ENCODE data around the gene GPC6. TPM values are rescaled to one million over a fixed set of nuclear protein-coding genes. Genes with fewer than 3 reads are reported as not detected.

GPC6 gene
- total and polyA plus RNA-seq, 2 experiments from 2014 or later = 14.4 to 20.8 TPM

DNA sequence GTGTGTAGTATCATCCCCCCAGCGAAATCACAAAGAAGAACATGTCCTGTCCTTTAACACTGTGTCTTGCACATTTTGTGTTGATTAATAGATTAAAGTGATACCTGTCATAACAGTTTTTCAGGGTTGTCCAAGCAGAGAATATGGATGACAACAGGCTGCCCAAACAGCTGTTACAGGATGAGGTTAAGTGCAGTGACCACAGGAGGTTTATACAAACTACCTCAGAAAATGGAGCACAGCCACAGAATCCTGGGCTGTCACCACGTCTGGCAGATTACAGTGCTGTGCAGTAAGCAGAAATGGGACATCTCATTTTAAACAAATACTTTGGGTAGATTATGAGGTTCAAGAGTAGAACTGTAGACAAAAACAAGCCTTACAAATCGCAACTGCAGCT, 677.3 kb downstream of the GPC6 start:
- in situ Hi-C loops (cut with MboI) = no loop called here
- Histone ChIP-seq H3K36me3 (ENCODE audit: low read depth) (no peaks in the 10 kb centered on the region), H3K4me1 (ENCODE audit: insufficient read depth) (peaks cover 5% of the 10 kb centered on the region; the same call in 1 of the 2 replicates), H3K27ac (no peak overlapping the region), H2AFZ (no peak overlapping the region), H3K9ac (no peak overlapping the region), H3K9me2 (ENCODE audit: insufficient read depth) (no peaks in the 10 kb centered on the region), H3K79me2 (ENCODE audit: insufficient read depth) (no peaks in the 10 kb centered on the region), H4K20me1 (ENCODE audit: insufficient read depth) (no peaks in the 10 kb centered on the region), H3K4me2 (ENCODE audit: unreplicated experiment) (no peak overlapping the region), H3K4me3 (no peak overlapping the region), H3K9me3 (ENCODE audit: low read depth) (no peaks in the 10 kb centered on the region), H3K27me3 (replicated peaks; ENCODE audit: insufficient read depth) (no peaks in the 10 kb centered on the region), H3F3A (ENCODE audit: insufficient read depth) (0 out of 2 replicates have a peak, but pooled peaks cover 6% of the 10 kb centered on the region)
- no peak for DNase-seq
- 77 to 79% methylated on average over 3 of the region's 3 CpGs for WGBS, 2 experiments (ENCODE audit: low coverage in 1 of 2, low lambda C conversion rate in 2 of 2, missing lambda C conversion rate in 2 of 2)
- no peak for TF ChIP-seq EZH2 (IDR thresholded peaks at IDR 0.05; ENCODE audit: insufficient read depth, poor library complexity, severe bottlenecking)
- no peak for TF ChIP-seq EZH2phosphoT487 (IDR thresholded peaks at IDR 0.05; ENCODE audit: insufficient read depth, low read depth)

DNA sequence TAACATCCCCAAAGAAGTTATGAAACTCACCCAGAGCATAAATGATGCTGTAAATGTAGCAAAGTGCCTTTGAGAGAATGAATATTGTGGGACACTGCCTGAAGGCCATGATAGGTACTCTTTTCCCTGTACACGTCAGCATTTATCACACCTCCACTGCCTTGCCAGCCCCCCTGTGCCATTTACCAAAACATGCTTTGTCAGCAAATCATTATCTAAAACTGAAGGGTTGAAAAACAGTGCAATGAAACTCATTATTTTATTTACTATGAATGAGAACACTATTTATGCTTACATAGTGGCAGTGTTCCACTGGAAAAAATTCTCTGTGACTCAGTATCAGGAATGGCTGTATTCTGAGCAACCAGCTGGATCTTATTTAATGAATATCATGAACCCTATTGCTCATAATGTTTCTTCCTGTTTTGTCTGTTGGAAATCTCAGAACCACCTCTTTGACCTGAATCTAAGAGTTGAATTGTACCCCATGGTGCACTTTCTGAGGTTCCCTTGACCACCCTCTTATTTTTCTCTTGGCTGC, 688.7 kb downstream of the GPC6 start:
- Histone ChIP-seq H3K9ac (no peak overlapping the region), H3K79me2 (ENCODE audit: insufficient read depth) (no peaks in the 10 kb centered on the region), H3K27ac (peak overlapping the region; percentile 45), H4K20me1 (ENCODE audit: insufficient read depth) (no peaks in the 10 kb centered on the region), H3K36me3 (ENCODE audit: low read depth) (no peaks in the 10 kb centered on the region), H3K4me1 (ENCODE audit: insufficient read depth) (peaks cover 17% of the 10 kb centered on the region), H3K9me2 (ENCODE audit: insufficient read depth) (no peaks in the 10 kb centered on the region), H3K4me3 (no peak overlapping the region), H3K9me3 (ENCODE audit: low read depth) (no peaks in the 10 kb centered on the region), H3F3A (ENCODE audit: insufficient read depth) (no peaks in the 10 kb centered on the region), H3K4me2 (ENCODE audit: unreplicated experiment) (no peak overlapping the region), H3K27me3 (replicated peaks; ENCODE audit: insufficient read depth) (no peaks in the 10 kb centered on the region), H2AFZ (0 out of 2 replicates have a peak overlapping the region, but pooled peaks have one; percentile 3)
- in situ Hi-C loops (cut with MboI) = no loop called here
- peak; percentile 86 for DNase-seq
- TF ChIP-seq EZH2 (IDR thresholded peaks at IDR 0.05; ENCODE audit: insufficient read depth, poor library complexity, severe bottlenecking) = no peak
- no peak for TF ChIP-seq EZH2phosphoT487 (IDR thresholded peaks at IDR 0.05; ENCODE audit: insufficient read depth, low read depth)
- 8 to 22% methylated on average over 1 of the region's 1 CpG for WGBS, 2 experiments (ENCODE audit: low coverage in 1 of 2, low lambda C conversion rate in 2 of 2, missing lambda C conversion rate in 2 of 2)

DNA sequence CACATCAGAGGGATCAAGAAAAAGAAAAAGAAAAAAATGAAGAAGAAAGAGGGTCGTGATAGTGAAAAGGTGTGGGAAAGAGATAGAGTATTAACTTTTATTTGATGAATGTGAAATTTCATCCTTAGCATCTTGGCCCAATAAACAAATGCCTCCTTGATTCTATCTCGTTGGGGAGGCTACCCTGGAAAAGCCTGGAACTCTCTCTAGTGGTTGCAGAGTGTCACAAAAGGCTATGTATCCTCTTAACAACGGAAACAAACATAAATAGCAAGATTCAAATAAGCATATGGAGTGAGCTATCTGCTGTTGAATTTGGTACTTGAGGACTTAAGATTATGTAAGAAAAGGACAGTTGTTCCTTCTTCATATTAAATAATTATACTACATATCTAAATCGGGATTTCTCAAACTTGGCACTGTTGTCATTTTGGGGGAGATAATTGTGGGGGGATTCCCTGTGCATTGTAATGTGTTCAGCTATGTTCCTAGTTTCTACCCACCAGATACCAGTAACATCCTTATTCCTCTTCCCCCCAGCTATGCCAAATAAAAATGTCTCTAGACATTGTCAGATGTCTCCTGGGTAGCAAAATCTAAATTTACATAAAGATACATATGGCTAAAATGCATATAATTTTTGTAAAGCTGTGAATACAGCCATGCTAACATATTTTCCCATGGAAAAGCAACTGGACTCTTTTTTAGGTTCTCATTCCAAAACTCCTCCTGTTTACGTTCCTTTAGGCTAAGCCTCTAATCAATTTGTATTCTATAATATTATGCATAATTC, 695.7 kb downstream of the GPC6 start:
- Histone ChIP-seq H3K27ac (no peak overlapping the region), H3K9me3 (ENCODE audit: low read depth) (no peaks in the 10 kb centered on the region), H4K20me1 (ENCODE audit: insufficient read depth) (no peaks in the 10 kb centered on the region), H3K36me3 (ENCODE audit: low read depth) (no peaks in the 10 kb centered on the region), H3K9me2 (ENCODE audit: insufficient read depth) (no peaks in the 10 kb centered on the region), H3K79me2 (ENCODE audit: insufficient read depth) (no peaks in the 10 kb centered on the region), H3F3A (ENCODE audit: insufficient read depth) (peaks cover 3% of the 10 kb centered on the region; the same call in 1 of the 2 replicates), H3K4me2 (ENCODE audit: unreplicated experiment) (no peak overlapping the region), H2AFZ (no peak overlapping the region), H3K4me1 (ENCODE audit: insufficient read depth) (peaks cover 12% of the 10 kb centered on the region; the same call in 1 of the 2 replicates), H3K4me3 (no peak overlapping the region), H3K27me3 (replicated peaks; ENCODE audit: insufficient read depth) (no peaks in the 10 kb centered on the region), H3K9ac (no peak overlapping the region)
- TF ChIP-seq EZH2phosphoT487 (IDR thresholded peaks at IDR 0.05; ENCODE audit: insufficient read depth, low read depth) (no peak), EZH2 (IDR thresholded peaks at IDR 0.05; ENCODE audit: insufficient read depth, poor library complexity, severe bottlenecking) (no peak)
- WGBS, 2 experiments (ENCODE audit: low coverage in 1 of 2, low lambda C conversion rate in 2 of 2, missing lambda C conversion rate in 2 of 2) = 68 to 72% methylated on average over 5 of the region's 5 CpGs
- in situ Hi-C loops (cut with MboI) = no loop called here
- DNase-seq = no peak

DNA sequence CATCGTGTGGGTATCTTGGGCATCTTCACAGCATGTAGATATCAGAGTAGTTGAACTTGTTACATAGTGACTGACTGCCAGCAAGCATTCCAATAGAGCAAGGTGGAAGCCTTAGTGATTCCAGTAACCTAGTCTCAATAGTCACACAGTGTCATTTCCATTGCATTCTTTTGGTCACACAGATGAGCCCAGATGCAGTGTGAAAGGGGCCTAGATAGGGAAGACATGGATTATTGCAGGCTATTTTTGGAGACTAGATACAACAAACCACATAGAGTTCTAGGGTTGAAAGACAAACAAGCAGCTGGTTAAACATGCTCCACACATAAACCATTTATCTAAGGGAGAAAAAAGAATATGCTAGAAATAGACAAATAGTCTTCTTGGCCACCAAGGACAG, 699.4 kb downstream of the GPC6 start:
- DNase-seq = no peak
- no peaks in the 10 kb centered on the region for H3K27me3 ChIP-seq (replicated peaks; ENCODE audit: insufficient read depth)
- H3K4me3 ChIP-seq = no peak overlapping the region
- in situ Hi-C loops (cut with MboI) = no loop called here
- H3K9ac ChIP-seq = no peak overlapping the region
- no peak overlapping the region for H3K27ac ChIP-seq
- H3F3A ChIP-seq (ENCODE audit: insufficient read depth) = peaks cover 5% of the 10 kb centered on the region; the same call in 1 of the 2 replicates
- H4K20me1 ChIP-seq (ENCODE audit: insufficient read depth) = no peaks in the 10 kb centered on the region
- no peaks in the 10 kb centered on the region for H3K9me3 ChIP-seq (ENCODE audit: low read depth)
- peaks cover 21% of the 10 kb centered on the region; the same call in 1 of the 2 replicates for H3K4me1 ChIP-seq (ENCODE audit: insufficient read depth)
- H3K9me2 ChIP-seq (ENCODE audit: insufficient read depth) = no peaks in the 10 kb centered on the region
- no peak overlapping the region for H2AFZ ChIP-seq
- no peak overlapping the region for H3K4me2 ChIP-seq (ENCODE audit: unreplicated experiment)
- H3K79me2 ChIP-seq (ENCODE audit: insufficient read depth) = no peaks in the 10 kb centered on the region
- no peaks in the 10 kb centered on the region for H3K36me3 ChIP-seq (ENCODE audit: low read depth)
- 77 to 88% methylated on average over 1 of the region's 1 CpG for WGBS, 2 experiments (ENCODE audit: low coverage in 1 of 2, low lambda C conversion rate in 2 of 2, missing lambda C conversion rate in 2 of 2)
- TF ChIP-seq EZH2phosphoT487 (IDR thresholded peaks at IDR 0.05; ENCODE audit: insufficient read depth, low read depth) (no peak), EZH2 (IDR thresholded peaks at IDR 0.05; ENCODE audit: insufficient read depth, poor library complexity, severe bottlenecking) (no peak)

Data from GM23248 (cell line).